Measurements from ENCODE around the gene CCDC82. TPM values are rescaled to one million over a fixed set of nuclear protein-coding genes. Genes with fewer than 3 reads are reported as not detected.

Gene CCDC82
- total and polyA plus RNA-seq, 5 donors from 2014 or later: 22.2 to 37.3 (median 26.2) TPM

DNA sequence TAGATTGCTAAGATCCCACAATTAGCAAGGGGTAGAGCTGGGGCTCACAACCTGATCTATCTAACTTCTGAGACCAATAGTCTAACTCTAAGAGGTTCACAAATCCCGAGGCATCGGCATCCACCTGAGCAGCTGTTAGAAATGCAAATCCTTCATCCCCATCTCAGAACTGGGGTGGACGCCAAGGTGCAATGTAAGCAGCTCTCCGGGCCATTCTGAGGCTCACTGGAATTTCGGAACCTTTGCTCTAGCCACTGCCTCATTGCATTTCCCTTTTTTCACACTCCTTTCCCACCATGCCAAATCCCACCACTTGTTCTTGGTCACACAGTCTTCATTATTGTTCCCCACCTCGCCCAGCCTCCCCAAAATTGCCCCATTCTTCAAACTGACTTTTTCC is 76.5 kb downstream of the CCDC82 start:
- Mint-ChIP-seq H3K27ac (peak overlapping the region in 2 of 3 donors; percentile 86 to 88), H3K4me3 (no peak overlapping the region), H3K27me3 (no peaks in the 10 kb centered on the region), H3K36me3 (peaks cover 27% of the 10 kb centered on the region), H3K4me1 (peaks cover 39 to 95% (median 71%) of the 10 kb centered on the region in 4 donors), H3K9me3 (peaks cover 0 to 2% (median 0%) of the 10 kb centered on the region in 7 donors)
- no peak for ATAC-seq (ENCODE audit: low read depth in 2 of 2)
- no peaks in the 10 kb centered on the region for H3K9me3 ChIP-seq (ENCODE audit: control insufficient read depth in 2 of 2, low read length in 2 of 2)
- H3K4me3 ChIP-seq (ENCODE audit: low read depth, low read length): no peak overlapping the region
- peaks cover 7% of the 10 kb centered on the region for H3K36me3 ChIP-seq (ENCODE audit: control insufficient read depth, insufficient read depth, low read length)
- H3K4me1 ChIP-seq (ENCODE audit: control insufficient read depth, insufficient read depth, low read length, poor library complexity, severe bottlenecking): peaks cover 19% of the 10 kb centered on the region
- no peak for DNase-seq
- no peaks in the 10 kb centered on the region for H3K27me3 ChIP-seq (ENCODE audit: control insufficient read depth, insufficient read depth, low read length)
- no peak overlapping the region for H3K27ac ChIP-seq (ENCODE audit: insufficient read depth, low read length, poor library complexity, severe bottlenecking)

DNA sequence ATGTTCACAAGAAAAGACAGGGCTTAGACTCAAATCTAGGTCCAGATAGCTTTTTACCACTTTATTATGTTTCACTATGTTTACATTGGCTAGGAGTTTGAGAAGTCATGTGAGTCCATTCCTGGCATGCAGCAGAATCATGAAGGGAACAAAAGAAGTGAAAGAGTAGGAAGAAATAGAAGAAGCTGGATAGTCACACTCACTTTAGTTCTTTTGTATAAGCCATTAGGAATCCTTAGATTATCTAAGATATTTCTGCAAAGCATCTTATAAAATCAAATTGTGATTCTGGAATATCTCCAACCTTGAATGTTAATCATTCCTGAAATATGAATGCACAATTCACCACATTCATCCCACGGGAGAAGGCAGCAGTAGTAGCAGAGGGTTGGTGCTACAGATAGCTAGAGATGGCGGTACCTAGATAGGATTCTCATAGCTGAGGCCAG is 78.6 kb downstream of the CCDC82 start:
- H3K27me3 ChIP-seq (ENCODE audit: control insufficient read depth, insufficient read depth, low read length): no peaks in the 10 kb centered on the region
- Mint-ChIP-seq H3K36me3 (peaks cover 14% of the 10 kb centered on the region), H3K27me3 (no peaks in the 10 kb centered on the region), H3K9me3 (peaks cover 0 to 2% (median 0%) of the 10 kb centered on the region in 7 donors), H3K4me1 (peaks cover 28 to 93% (median 69%) of the 10 kb centered on the region in 4 donors), H3K4me3 (no peak overlapping the region), H3K27ac (peak overlapping the region; percentile 6 to 76 (median 41))
- no peak overlapping the region for H3K4me3 ChIP-seq (ENCODE audit: low read depth, low read length)
- H3K36me3 ChIP-seq (ENCODE audit: control insufficient read depth, insufficient read depth, low read length): peaks cover 4% of the 10 kb centered on the region
- H3K9me3 ChIP-seq (ENCODE audit: control insufficient read depth in 2 of 2, low read length in 2 of 2): no peaks in the 10 kb centered on the region
- H3K4me1 ChIP-seq (ENCODE audit: control insufficient read depth, insufficient read depth, low read length, poor library complexity, severe bottlenecking): peaks cover 27% of the 10 kb centered on the region
- ATAC-seq (ENCODE audit: low read depth in 2 of 2): no peak
- no peak overlapping the region for H3K27ac ChIP-seq (ENCODE audit: insufficient read depth, low read length, poor library complexity, severe bottlenecking)
- DNase-seq: no peak

GRCh38 chr11:96310236-96310635 is 79.5 kb downstream of the CCDC82 start:
- DNase-seq (no peak), ATAC-seq (ENCODE audit: low read depth in 2 of 2) (no peak)
- Histone ChIP-seq H3K36me3 (ENCODE audit: control insufficient read depth, insufficient read depth, low read length) (peaks cover 4% of the 10 kb centered on the region), H3K4me1 (ENCODE audit: control insufficient read depth, insufficient read depth, low read length, poor library complexity, severe bottlenecking) (peaks cover 29% of the 10 kb centered on the region), H3K9me3 (ENCODE audit: control insufficient read depth in 2 of 2, low read length in 2 of 2) (no peaks in the 10 kb centered on the region), H3K27ac (ENCODE audit: insufficient read depth, low read length, poor library complexity, severe bottlenecking) (no peak overlapping the region), H3K27me3 (ENCODE audit: control insufficient read depth, insufficient read depth, low read length) (no peaks in the 10 kb centered on the region), H3K4me3 (ENCODE audit: low read depth, low read length) (no peak overlapping the region)
- Mint-ChIP-seq H3K4me1 (peaks cover 23 to 89% (median 64%) of the 10 kb centered on the region in 4 donors), H3K27ac (no peak overlapping the region), H3K9me3 (peaks cover 0 to 2% (median 0%) of the 10 kb centered on the region in 7 donors), H3K4me3 (no peak overlapping the region), H3K27me3 (no peaks in the 10 kb centered on the region), H3K36me3 (peaks cover 12% of the 10 kb centered on the region)

DNA sequence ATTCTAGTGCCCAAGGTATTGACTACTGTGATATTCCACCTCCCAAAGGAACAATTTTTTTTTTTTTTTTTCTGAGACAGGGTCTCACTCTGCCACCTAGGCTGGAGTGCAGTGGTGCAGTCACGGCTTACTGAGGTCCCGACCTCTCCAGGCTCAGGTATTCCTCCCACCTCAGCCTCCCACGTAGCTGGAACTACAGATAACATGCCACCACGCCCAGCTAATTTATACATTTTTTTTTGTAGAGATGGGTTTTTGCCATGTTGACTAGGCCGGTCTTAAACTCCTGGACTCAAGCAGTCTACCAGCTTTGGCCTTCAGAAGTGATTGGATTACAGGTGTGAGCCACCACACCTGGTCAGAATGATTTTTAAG is 80.1 kb downstream of the CCDC82 start:
- Mint-ChIP-seq H3K9me3 (peaks cover 0 to 2% (median 0%) of the 10 kb centered on the region in 7 donors), H3K27me3 (no peaks in the 10 kb centered on the region), H3K4me1 (peaks cover 18 to 86% (median 59%) of the 10 kb centered on the region in 4 donors), H3K36me3 (peaks cover 12% of the 10 kb centered on the region), H3K27ac (peak overlapping the region in 1 of 3 donors; percentile 91), H3K4me3 (no peak overlapping the region)
- Histone ChIP-seq H3K4me3 (ENCODE audit: low read depth, low read length) (no peak overlapping the region), H3K27me3 (ENCODE audit: control insufficient read depth, insufficient read depth, low read length) (no peaks in the 10 kb centered on the region), H3K4me1 (ENCODE audit: control insufficient read depth, insufficient read depth, low read length, poor library complexity, severe bottlenecking) (peaks cover 24% of the 10 kb centered on the region), H3K9me3 (ENCODE audit: control insufficient read depth in 2 of 2, low read length in 2 of 2) (no peaks in the 10 kb centered on the region), H3K36me3 (ENCODE audit: control insufficient read depth, insufficient read depth, low read length) (peaks cover 6% of the 10 kb centered on the region), H3K27ac (ENCODE audit: insufficient read depth, low read length, poor library complexity, severe bottlenecking) (no peak overlapping the region)
- ATAC-seq (ENCODE audit: low read depth in 2 of 2) (no peak), DNase-seq (no peak)

- Mint-ChIP-seq H3K4me3 (no peak overlapping the region), H3K4me1 (peaks cover 15 to 86% (median 54%) of the 10 kb centered on the region in 4 donors), H3K27ac (peak overlapping the region in 2 of 3 donors; percentile 44 to 91), H3K27me3 (no peaks in the 10 kb centered on the region), H3K9me3 (peaks cover 0 to 2% (median 0%) of the 10 kb centered on the region in 7 donors), H3K36me3 (peaks cover 12% of the 10 kb centered on the region)
- Histone ChIP-seq H3K4me3 (ENCODE audit: low read depth, low read length) (no peak overlapping the region), H3K27ac (ENCODE audit: insufficient read depth, low read length, poor library complexity, severe bottlenecking) (no peak overlapping the region), H3K27me3 (ENCODE audit: control insufficient read depth, insufficient read depth, low read length) (no peaks in the 10 kb centered on the region), H3K36me3 (ENCODE audit: control insufficient read depth, insufficient read depth, low read length) (peaks cover 6% of the 10 kb centered on the region), H3K4me1 (ENCODE audit: control insufficient read depth, insufficient read depth, low read length, poor library complexity, severe bottlenecking) (peaks cover 19% of the 10 kb centered on the region), H3K9me3 (ENCODE audit: control insufficient read depth in 2 of 2, low read length in 2 of 2) (no peaks in the 10 kb centered on the region)
- no peak for ATAC-seq (ENCODE audit: low read depth in 2 of 2)
- no peak for DNase-seq
Observed at GRCh38 chr11:96309016-96309642, 80.6 kb downstream of the CCDC82 start.

DNA sequence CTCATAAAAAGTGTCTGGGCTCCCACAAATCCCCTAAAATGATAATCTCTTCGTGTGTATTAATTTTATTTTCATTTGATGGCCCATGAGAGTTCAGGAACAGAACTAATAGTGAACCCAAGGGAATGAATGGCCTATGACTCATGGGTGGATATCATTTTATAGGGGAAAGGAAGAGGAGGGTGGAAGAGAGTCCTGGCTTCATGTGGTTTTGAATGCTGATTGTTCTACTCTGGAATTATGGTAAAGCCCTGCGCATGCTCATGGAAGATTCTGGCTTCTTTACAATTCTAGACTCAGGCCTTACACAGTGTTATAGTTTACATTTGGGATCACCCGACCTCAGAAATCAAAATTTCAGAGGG is 82.0 kb downstream of the CCDC82 start:
- no peak for ATAC-seq (ENCODE audit: low read depth in 2 of 2)
- Mint-ChIP-seq H3K36me3 (peaks cover 9% of the 10 kb centered on the region), H3K27me3 (no peaks in the 10 kb centered on the region), H3K4me3 (peak overlapping the region in 2 of 4 donors; percentile 47 to 73), H3K4me1 (peaks cover 22 to 86% (median 51%) of the 10 kb centered on the region in 4 donors), H3K27ac (peak overlapping the region; percentile 34 to 74 (median 38)), H3K9me3 (peaks cover 0 to 2% (median 0%) of the 10 kb centered on the region in 7 donors)
- Histone ChIP-seq H3K4me3 (ENCODE audit: low read depth, low read length) (peak overlapping the region; percentile 33), H3K4me1 (ENCODE audit: control insufficient read depth, insufficient read depth, low read length, poor library complexity, severe bottlenecking) (peaks cover 18% of the 10 kb centered on the region), H3K9me3 (ENCODE audit: control insufficient read depth in 2 of 2, low read length in 2 of 2) (no peaks in the 10 kb centered on the region), H3K27ac (ENCODE audit: insufficient read depth, low read length, poor library complexity, severe bottlenecking) (no peak overlapping the region), H3K36me3 (ENCODE audit: control insufficient read depth, insufficient read depth, low read length) (peaks cover 6% of the 10 kb centered on the region), H3K27me3 (ENCODE audit: control insufficient read depth, insufficient read depth, low read length) (no peaks in the 10 kb centered on the region)
- DNase-seq: no peak

GRCh38 chr11:96306933-96307775 is 82.6 kb downstream of the CCDC82 start:
- H3K9me3 ChIP-seq (ENCODE audit: control insufficient read depth in 2 of 2, low read length in 2 of 2): no peaks in the 10 kb centered on the region
- H3K27ac Mint-ChIP-seq: peak overlapping the region; percentile 38 to 74 (median 49)
- no peaks in the 10 kb centered on the region for H3K27me3 Mint-ChIP-seq
- H3K4me3 Mint-ChIP-seq: peak overlapping the region in 3 of 4 donors; percentile 27 to 73 (median 47)
- peak in 1 of 3 donors; percentile 21 for DNase-seq
- H3K9me3 Mint-ChIP-seq: peaks cover 0 to 2% (median 0%) of the 10 kb centered on the region in 7 donors
- H3K4me1 Mint-ChIP-seq: peaks cover 22 to 86% (median 51%) of the 10 kb centered on the region in 4 donors
- peaks cover 14% of the 10 kb centered on the region for H3K36me3 Mint-ChIP-seq
- peaks cover 6% of the 10 kb centered on the region for H3K36me3 ChIP-seq (ENCODE audit: control insufficient read depth, insufficient read depth, low read length)
- H3K4me1 ChIP-seq (ENCODE audit: control insufficient read depth, insufficient read depth, low read length, poor library complexity, severe bottlenecking): peaks cover 18% of the 10 kb centered on the region
- peak overlapping the region; percentile 33 for H3K4me3 ChIP-seq (ENCODE audit: low read depth, low read length)
- ATAC-seq (ENCODE audit: low read depth in 2 of 2): peak; percentile 76 to 78
- no peak overlapping the region for H3K27ac ChIP-seq (ENCODE audit: insufficient read depth, low read length, poor library complexity, severe bottlenecking)
- no peaks in the 10 kb centered on the region for H3K27me3 ChIP-seq (ENCODE audit: control insufficient read depth, insufficient read depth, low read length)

Measured in CD4-positive, CD25-positive, alpha-beta regulatory T cell (primary cell).